Transverse colon (tissue), 4 donors: ENCODE measurements around the gene LMOD2.

ENCODE experiments used
- CTCF ChIP-seq, 5 experiments: fragments of 200-600 bp in 3 of 5; fragments of 450-650 bp in 2 of 5; sonication (generic) in 3 of 5; IDR thresholded peaks; 1 replicate in 2 of 5; 2 replicates in 3 of 5; pipeline ENCODE4 v1.5.1; 2016 to 2017; ENCODE audit warnings: antibody characterized with exemption in 5 of 5, inconsistent platforms in 3 of 5, mild to moderate bottlenecking in 2 of 5, moderate library complexity in 1 of 5
- POLR2A ChIP-seq: fragments of 450-650 bp; IDR thresholded peaks from one replicate; pipeline ENCODE4 v1.6.1; 2016; ENCODE audit warnings: antibody characterized with exemption, mild to moderate bottlenecking, moderate library complexity
- POLR2AphosphoS5 ChIP-seq, 3 donors: sonication (generic); formaldehyde crosslinking; IDR thresholded peaks; one replicate each; pipeline ENCODE4 v1.6.1; 2016; ENCODE audit warnings: antibody characterized with exemption in 3 of 3

DNA sequence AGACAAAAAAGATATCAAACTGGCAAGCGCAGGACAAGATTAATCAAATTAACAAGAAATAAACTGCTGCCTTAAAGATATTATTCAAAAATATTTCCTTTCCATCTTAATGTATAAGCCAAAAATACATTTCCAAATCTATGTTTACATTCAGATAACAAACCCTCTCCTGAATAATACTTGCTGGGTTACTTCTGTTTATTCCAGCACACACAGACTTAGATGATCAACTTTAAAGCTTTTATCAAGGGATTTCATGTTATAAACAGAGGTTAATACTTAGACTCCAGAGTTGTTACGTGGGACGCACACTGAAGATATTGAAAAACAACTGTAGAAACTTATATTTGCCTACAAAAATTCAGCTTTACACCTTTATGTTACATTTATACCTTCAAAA, 33.6 kb downstream of the LMOD2 start:
- no peak for TF ChIP-seq CTCF (IDR thresholded peaks at IDR 0.05)
- TF ChIP-seq POLR2A = no peak
- TF ChIP-seq POLR2AphosphoS5 (IDR thresholded peaks at IDR 0.05) = no peak
